Skeletal muscle satellite cell (primary cell): ENCODE data around the gene RBM22.

Experiments
- H3K27me3 ChIP-seq: 2 replicates; pipeline ENCODE4 v1.7.0; 2013; ENCODE audit warnings: low read length; ENCODE audit not compliant: control insufficient read depth, insufficient read depth
- H3K36me3 ChIP-seq: 2 replicates; pipeline ENCODE4 v1.7.0; 2013; ENCODE audit warnings: mild to moderate bottlenecking, control low read depth, low read length; ENCODE audit not compliant: insufficient read depth
- H3K4me1 ChIP-seq: 2 replicates; pipeline ENCODE4 v1.7.0; 2013; ENCODE audit warnings: low read length; ENCODE audit not compliant: control insufficient read depth, insufficient read depth
- H3K4me2 ChIP-seq: 2 replicates; pipeline ENCODE4 v1.7.0; 2013; ENCODE audit warnings: mild to moderate bottlenecking, low read length
- H3K4me3 ChIP-seq: 2 replicates; pipeline ENCODE4 v1.7.0; 2013; ENCODE audit warnings: low read length
- H3K9ac ChIP-seq: 2 replicates; pipeline ENCODE4 v1.7.0; 2013; ENCODE audit warnings: mild to moderate bottlenecking, low read depth, low read length, moderate library complexity
- H3K9me3 ChIP-seq: replicated peaks from 2 replicates; pipeline ENCODE4 v1.7.0; 2013; ENCODE audit warnings: mild to moderate bottlenecking, control low read depth, low read length

RBM22 gene

DNA sequence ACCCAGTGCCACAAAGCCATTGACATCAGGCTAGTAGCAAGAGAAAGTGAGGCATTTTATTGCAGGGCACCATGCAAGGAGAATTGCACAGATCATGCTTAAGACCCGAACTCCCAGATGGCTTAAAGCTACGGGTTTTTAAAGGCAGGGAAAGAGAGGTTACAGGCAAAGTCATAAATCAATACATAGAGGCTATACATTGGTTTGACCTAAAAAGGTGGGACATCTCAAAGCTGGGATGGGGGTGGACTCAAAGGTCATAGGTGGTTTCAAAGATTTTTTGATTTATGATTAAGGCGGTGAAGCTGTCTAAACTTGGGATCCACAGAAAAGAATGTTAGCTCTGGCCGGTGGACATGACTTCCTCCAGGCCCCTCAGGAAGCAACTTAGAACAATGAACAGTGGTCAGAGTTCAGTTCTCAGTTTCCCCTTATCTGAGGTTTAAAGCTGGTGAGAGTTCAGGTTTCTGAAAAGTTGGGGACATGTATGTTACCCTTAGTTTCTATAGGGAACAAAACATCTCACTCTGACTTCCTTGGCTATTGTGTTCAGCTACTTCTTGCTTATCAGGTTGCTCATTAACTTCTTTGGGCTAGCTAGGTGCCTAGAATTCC, 6.0 kb upstream of the RBM22 start:
- H3K36me3 ChIP-seq: peaks cover 45% of the 10 kb centered on the region
- no peaks in the 10 kb centered on the region for H3K27me3 ChIP-seq
- no peak overlapping the region for H3K4me3 ChIP-seq
- H3K9ac ChIP-seq: no peak overlapping the region
- no peaks in the 10 kb centered on the region for H3K4me1 ChIP-seq
- H3K4me2 ChIP-seq: no peak overlapping the region
- no peaks in the 10 kb centered on the region for H3K9me3 ChIP-seq

DNA sequence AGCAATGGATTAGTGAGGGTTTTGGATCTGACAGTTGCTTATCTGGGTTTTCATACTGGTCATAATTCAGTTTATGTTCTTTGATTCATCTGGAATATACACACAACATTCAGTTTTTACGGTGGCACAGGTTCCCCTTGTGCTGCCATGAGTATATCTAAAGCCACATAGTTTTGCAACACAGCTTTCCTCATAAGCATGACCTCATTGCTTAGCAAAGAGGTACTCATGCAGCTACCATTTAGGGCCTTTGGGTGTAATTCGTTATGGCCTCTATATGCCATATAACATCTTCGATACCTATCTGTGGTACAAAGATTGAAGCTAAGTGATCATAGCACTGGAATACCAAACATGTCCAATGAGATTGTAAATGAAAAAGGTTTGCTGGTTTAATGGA, 2.9 kb upstream of the RBM22 start:
- H3K4me1 ChIP-seq: peaks cover 6% of the 10 kb centered on the region
- no peak overlapping the region for H3K4me2 ChIP-seq
- H3K9ac ChIP-seq: no peak overlapping the region
- H3K9me3 ChIP-seq: no peaks in the 10 kb centered on the region
- H3K27me3 ChIP-seq: no peaks in the 10 kb centered on the region
- H3K36me3 ChIP-seq: peaks cover 22% of the 10 kb centered on the region
- no peak overlapping the region for H3K4me3 ChIP-seq

DNA sequence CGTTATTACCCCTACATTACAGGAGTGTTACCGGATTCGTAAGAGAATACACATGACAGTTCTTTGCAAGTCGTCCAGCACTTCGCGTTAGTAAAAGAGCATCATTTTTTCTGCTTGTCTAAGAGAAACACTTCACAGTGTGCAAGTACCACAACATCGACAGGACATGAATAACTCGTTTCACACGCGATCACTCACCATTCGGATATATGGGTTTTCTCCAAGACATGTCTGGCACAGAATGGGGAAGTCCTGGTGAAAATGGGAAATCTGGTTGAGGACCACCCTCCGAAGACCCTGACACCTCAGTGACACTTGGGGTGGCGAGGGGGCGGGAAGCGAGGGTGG, 642 bp downstream of the RBM22 start:
- Histone ChIP-seq H3K27me3 (no peaks in the 10 kb centered on the region), H3K9ac (peak overlapping the region; percentile 99), H3K9me3 (no peaks in the 10 kb centered on the region), H3K4me3 (peak overlapping the region; percentile 100), H3K36me3 (peaks cover 43% of the 10 kb centered on the region), H3K4me1 (peaks cover 6% of the 10 kb centered on the region), H3K4me2 (peak overlapping the region; percentile 93)

DNA sequence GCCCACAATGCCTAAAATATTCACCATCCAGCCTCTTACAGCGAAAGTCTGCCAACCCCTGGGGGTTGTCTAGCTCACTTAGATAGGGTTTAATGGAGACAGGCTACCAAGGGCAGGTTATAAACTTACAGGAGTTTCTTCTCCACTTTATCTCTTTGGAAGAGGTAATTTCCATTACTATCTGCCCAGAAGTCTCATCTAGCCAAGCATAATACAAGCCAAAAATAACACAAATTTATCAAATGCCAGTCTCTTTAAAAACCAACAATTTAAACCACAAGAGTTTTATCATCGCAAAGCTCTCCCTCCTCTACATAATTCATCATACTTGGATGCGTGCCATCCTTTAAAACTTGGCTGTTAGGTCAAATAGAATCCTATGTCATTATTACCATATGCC, 6.2 kb downstream of the RBM22 start:
- peaks cover 92% of the 10 kb centered on the region for H3K36me3 ChIP-seq

DNA sequence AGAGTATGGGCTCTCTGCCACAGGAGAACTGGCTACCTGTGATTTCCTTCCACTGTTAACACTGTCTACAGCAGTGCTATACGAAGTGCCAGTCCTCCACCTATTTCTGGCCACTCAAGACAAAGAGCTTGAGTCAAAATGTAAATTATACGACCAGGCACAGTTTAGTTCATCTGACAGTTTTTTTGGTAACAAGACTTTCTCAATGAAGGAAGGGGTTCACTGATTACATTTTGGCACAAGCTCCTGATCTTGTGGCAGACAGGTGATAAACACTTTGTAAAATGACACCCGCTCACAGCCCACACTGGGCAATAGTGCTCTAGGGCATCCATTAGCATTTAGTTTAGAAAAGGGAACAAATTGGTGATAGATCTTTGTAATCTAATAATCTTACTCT, 8.6 kb downstream of the RBM22 start:
- no peaks in the 10 kb centered on the region for H3K27me3 ChIP-seq
- no peak overlapping the region for H3K9ac ChIP-seq
- H3K9me3 ChIP-seq: no peaks in the 10 kb centered on the region
- no peak overlapping the region for H3K4me2 ChIP-seq
- H3K36me3 ChIP-seq: peaks cover 70% of the 10 kb centered on the region
- no peak overlapping the region for H3K4me3 ChIP-seq
- peaks cover 6% of the 10 kb centered on the region for H3K4me1 ChIP-seq

More for the DNA sequence above, 6.2 kb downstream of the RBM22 start:
- H3K4me2 ChIP-seq: no peak overlapping the region
- H3K9ac ChIP-seq: no peak overlapping the region
- H3K27me3 ChIP-seq: no peaks in the 10 kb centered on the region
- no peak overlapping the region for H3K4me3 ChIP-seq
- no peaks in the 10 kb centered on the region for H3K9me3 ChIP-seq
- peaks cover 9% of the 10 kb centered on the region for H3K4me1 ChIP-seq

DNA sequence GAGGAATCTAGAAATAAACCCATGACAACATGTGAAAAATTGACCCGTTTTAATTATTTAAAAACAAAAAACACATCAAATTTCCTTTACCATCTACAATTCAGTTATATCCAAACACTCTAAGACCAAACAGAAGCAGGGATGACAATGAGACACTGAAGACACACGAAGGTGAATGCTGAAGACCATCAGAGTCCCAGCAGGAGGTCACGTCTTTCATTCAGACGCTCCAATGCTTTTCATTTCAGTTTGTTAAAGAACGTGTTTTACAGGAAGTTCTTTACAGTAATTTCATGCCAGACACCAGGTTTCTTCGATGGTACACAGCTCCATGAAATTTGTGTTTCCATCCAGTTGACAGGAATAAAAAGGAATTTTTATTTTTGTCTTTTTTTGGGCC, 10.1 kb downstream of the RBM22 start:
- Histone ChIP-seq H3K9me3 (no peaks in the 10 kb centered on the region), H3K4me2 (no peak overlapping the region), H3K4me3 (no peak overlapping the region), H3K27me3 (no peaks in the 10 kb centered on the region), H3K9ac (no peak overlapping the region), H3K4me1 (peaks cover 6% of the 10 kb centered on the region), H3K36me3 (peaks cover 55% of the 10 kb centered on the region)

DNA sequence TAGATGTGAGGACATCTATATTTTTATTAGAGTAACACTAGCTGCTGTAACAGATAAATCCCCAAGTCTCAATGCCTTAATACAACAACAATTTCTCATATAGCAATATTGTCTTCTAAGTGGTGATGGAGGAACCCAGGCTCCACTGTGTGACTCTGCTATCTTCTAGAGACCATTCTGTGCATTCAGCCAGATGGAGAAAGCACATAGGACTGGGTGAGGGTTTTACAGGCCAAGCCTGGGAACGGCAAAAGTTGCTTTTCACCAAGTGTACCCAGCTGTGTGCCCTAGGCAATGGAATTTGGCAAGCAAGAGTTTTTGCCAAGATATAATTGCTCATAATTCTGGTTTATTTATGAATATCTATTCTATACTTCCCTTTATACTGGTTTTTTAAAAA, 11.7 kb downstream of the RBM22 start:
- Histone ChIP-seq H3K4me1 (no peaks in the 10 kb centered on the region), H3K27me3 (no peaks in the 10 kb centered on the region), H3K36me3 (peaks cover 39% of the 10 kb centered on the region), H3K4me2 (no peak overlapping the region), H3K9me3 (no peaks in the 10 kb centered on the region), H3K4me3 (no peak overlapping the region), H3K9ac (no peak overlapping the region)

DNA sequence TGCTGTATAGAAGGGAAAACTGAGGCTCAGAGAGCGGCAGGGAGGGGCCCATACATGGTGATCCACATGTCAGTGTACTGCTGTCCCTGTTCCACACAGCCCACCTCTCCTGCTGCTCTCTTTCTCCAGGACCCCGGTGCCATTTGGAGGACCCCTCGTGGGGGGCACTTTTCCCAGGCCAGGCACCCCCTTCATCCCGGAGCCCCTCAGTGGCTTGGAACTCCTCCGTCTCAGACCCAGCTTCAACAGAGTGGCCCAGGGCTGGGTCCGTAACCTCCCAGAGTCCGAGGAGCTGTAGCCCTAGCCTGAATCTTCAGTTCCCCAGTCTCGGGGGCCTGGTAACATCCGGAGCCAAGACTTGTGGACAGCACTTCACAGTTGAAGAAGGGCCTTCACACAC, 24.3 kb downstream of the RBM22 start:
- Histone ChIP-seq H3K9ac (no peak overlapping the region), H3K36me3 (no peaks in the 10 kb centered on the region), H3K27me3 (peaks cover 10% of the 10 kb centered on the region), H3K9me3 (no peaks in the 10 kb centered on the region), H3K4me3 (no peak overlapping the region), H3K4me2 (no peak overlapping the region), H3K4me1 (peaks cover 22% of the 10 kb centered on the region)

DNA sequence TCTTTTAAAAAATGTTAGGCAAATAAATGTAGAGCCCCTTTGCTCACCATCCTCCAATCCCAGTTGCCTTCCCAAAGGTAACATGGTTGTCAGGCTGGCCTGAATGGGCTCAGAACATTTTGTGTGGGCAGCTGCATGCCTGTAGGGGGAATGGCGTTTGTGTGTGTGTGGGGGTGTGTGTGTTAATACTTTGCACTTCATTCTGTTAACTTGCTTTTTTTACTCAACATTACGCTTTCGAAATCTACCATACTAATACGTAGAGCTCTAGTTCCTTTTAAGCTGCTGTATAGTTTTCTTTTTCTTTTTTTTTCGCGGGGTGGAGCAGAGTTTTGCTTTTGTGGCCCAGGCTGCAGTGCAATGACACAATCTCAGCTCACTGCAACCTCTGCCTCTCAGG, 25.8 kb downstream of the RBM22 start:
- H3K4me1 ChIP-seq: peaks cover 22% of the 10 kb centered on the region
- H3K27me3 ChIP-seq: peaks cover 24% of the 10 kb centered on the region
- no peak overlapping the region for H3K9ac ChIP-seq
- no peak overlapping the region for H3K4me3 ChIP-seq
- H3K36me3 ChIP-seq: no peaks in the 10 kb centered on the region
- no peak overlapping the region for H3K4me2 ChIP-seq
- H3K9me3 ChIP-seq: no peaks in the 10 kb centered on the region

DNA sequence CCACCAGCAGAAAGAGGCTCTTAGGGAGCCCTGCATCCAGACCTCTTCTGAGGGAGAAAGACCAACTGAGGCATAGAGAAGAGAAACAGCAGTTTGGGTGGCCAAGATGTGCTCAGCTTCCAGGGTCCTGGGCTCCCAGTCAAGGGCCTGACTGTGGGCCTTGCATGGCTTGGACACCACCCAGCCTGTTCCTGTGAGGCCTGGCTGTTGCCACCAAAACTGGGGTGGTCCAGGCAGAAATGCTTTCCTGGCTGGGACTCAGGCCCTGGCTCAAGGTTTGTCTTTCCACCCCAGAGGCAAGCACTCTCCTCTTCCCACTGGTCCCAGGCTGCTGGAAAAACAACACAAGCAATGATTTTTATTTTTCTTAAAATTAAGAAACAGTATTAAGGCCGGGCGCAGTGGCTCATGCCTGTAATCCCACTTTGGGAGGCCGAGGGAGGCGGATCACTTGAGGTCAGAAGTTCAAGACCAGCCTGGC, 26.5 kb downstream of the RBM22 start:
- H3K4me3 ChIP-seq: no peak overlapping the region
- H3K9me3 ChIP-seq: no peaks in the 10 kb centered on the region
- H3K36me3 ChIP-seq: no peaks in the 10 kb centered on the region
- H3K9ac ChIP-seq: no peak overlapping the region
- peak overlapping the region; percentile 35 for H3K4me2 ChIP-seq
- H3K4me1 ChIP-seq: peaks cover 22% of the 10 kb centered on the region
- peaks cover 24% of the 10 kb centered on the region for H3K27me3 ChIP-seq

DNA sequence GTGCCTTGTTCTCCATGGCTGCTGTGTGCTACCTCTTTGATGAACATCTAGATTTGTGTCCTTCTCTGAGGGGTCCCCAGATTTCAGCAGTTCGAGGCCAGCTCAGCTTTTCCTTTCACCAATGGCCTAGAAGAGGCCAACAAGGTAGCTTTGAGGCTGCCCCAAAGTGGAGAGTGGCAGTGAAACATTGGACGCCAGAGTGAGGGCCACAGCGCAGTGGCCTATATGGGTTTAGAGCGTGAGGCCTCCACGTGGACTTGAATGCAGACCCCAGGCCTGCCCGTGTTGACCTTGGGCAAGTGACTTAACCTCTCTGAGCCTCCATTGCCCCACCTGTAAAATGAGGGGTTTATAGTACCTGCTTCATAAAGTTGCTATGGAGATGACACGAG, 28.0 kb downstream of the RBM22 start:
- Histone ChIP-seq H3K9me3 (no peaks in the 10 kb centered on the region), H3K9ac (no peak overlapping the region), H3K4me1 (peaks cover 22% of the 10 kb centered on the region), H3K36me3 (no peaks in the 10 kb centered on the region), H3K4me2 (peak overlapping the region; percentile 87), H3K4me3 (no peak overlapping the region), H3K27me3 (peaks cover 35% of the 10 kb centered on the region)

DNA sequence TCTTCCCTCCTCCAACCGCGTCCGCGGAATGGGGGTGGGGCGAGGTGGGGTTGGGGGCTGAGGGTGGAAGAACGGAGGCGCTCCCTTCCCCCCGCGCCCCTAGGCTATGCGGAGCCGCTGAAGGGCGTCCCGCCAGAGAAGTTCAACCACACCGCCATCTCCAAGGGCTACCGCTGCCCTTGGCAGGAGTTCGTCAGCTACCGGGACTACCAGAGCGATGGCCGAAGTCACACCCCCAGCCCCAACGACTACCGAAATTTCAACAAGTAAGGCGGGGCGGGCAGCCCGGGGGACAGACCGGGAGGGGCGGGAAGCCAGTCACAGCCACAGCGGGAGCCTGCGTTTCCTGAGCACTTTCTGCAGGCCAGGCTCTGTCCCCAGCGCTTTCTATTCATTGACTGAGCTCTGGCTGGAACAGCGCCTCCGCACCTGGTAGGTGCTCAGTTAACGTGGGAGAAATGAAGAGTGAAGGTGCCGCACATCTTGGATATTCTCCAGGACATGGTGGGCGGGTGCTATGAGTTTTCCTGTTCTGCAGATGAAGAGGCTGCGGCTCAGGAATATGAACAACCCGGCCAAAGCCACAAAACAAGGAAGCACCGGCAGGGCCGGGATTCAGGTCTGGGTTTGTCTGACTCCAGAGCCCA, 28.5 kb downstream of the RBM22 start:
- H3K4me3 ChIP-seq: peak overlapping the region; percentile 63
- no peak overlapping the region for H3K9ac ChIP-seq

More for the DNA sequence above, 28.5 kb downstream of the RBM22 start:
- peaks cover 40% of the 10 kb centered on the region for H3K27me3 ChIP-seq
- peak overlapping the region; percentile 87 for H3K4me2 ChIP-seq
- peaks cover 22% of the 10 kb centered on the region for H3K4me1 ChIP-seq
- no peaks in the 10 kb centered on the region for H3K36me3 ChIP-seq
- no peaks in the 10 kb centered on the region for H3K9me3 ChIP-seq
